GM23338 (cell line): Measurements from ENCODE around the gene FILIP1L.

Experiments used
- CREB1 ChIP-seq: fragments of 250-450 bp; sonication (Bioruptor Pico); IDR thresholded peaks from 2 replicates; pipeline ENCODE4 v1.5.0; 2020; ENCODE audit warnings: low read depth, mild to moderate bottlenecking, moderate library complexity
- CTCF ChIP-seq, 2 experiments: fragments of 200-600 bp in 1 of 2; sonication (generic) in 1 of 2; conservative IDR thresholded peaks; 2 replicates each; pipeline versions ENCODE4 v1.5.1 to v1.6.1; 2016 to 2017; ENCODE audit warnings: antibody characterized with exemption in 2 of 2, low read depth in 2 of 2, mild to moderate bottlenecking in 2 of 2, moderate library complexity in 1 of 2
- ETS1 ChIP-seq: IDR thresholded peaks from 2 replicates; pipeline ENCODE4 v1.6.1; 2016; ENCODE audit warnings: antibody characterized with exemption
- EZH2 ChIP-seq: fragments of 200-600 bp; sonication (generic); IDR thresholded peaks from one replicate; pipeline ENCODE4 v1.8.0; 2017; ENCODE audit warnings: antibody characterized with exemption, mild to moderate bottlenecking, low read depth; ENCODE audit not compliant: unreplicated experiment
- EZH2phosphoT487 ChIP-seq: fragments of 200-600 bp; sonication (generic); IDR thresholded peaks from one replicate; pipeline ENCODE4 v1.8.1; 2018; ENCODE audit warnings: antibody characterized with exemption; ENCODE audit not compliant: unreplicated experiment
- JUNB ChIP-seq: IDR thresholded peaks from one replicate; pipeline ENCODE4 v1.6.1; 2016; ENCODE audit warnings: antibody characterized with exemption; ENCODE audit not compliant: unreplicated experiment
- POLR2AphosphoS5 ChIP-seq: IDR thresholded peaks from 2 replicates; pipeline ENCODE4 v1.6.1; 2016; ENCODE audit warnings: antibody characterized with exemption, low read depth
- REST ChIP-seq: IDR thresholded peaks from one replicate; pipeline ENCODE4 v1.6.1; 2018; ENCODE audit warnings: antibody characterized with exemption; ENCODE audit not compliant: unreplicated experiment
- STAT1 ChIP-seq: IDR thresholded peaks from one replicate; pipeline ENCODE4 v1.6.1; 2016; ENCODE audit warnings: antibody characterized with exemption; ENCODE audit not compliant: unreplicated experiment
- ZNF331 ChIP-seq: fragments of 250-450 bp; sonication (Bioruptor Pico); IDR thresholded peaks from 2 replicates; pipeline ENCODE4 v1.5.0; 2020; ENCODE audit warnings: low read depth, mild to moderate bottlenecking, moderate library complexity

- TF ChIP-seq CTCF (conservative IDR thresholded peaks at IDR 0.05; ENCODE audit: low read depth in 2 of 2) (no peak), REST (no peak), EZH2 (no peak), JUNB (no peak), POLR2AphosphoS5 (no peak), CREB1 (no peak), ETS1 (no peak), STAT1 (no peak), EZH2phosphoT487 (no peak), ZNF331 (no peak)
Observed at GRCh38 chr3:99997293-99997692, 117.0 kb downstream of the FILIP1L start.
